Memory B cell (primary cell): Measurements from ENCODE around the gene GALNT15.

Experiments
- ATAC-seq: fragments of 150-1000 bp; cut with Tn5 transposase; 2 replicates; pipeline ENCODE4 v1.10.0; 2021; ENCODE audit warnings: low read depth, mild to moderate bottlenecking, moderate library complexity
- DNase-seq, 2 donors: peaks; one replicate each; pipeline ENCODE4 v3.0.0; 2022; ENCODE audit warnings: low spot score in 2 of 2
- H3K27ac Mint-ChIP-seq: one replicate; pipeline ENCODE4 v1.8.0; 2022; ENCODE audit warnings: mild to moderate bottlenecking, moderate library complexity, mixed read lengths
- H3K27me3 Mint-ChIP-seq: one replicate; pipeline ENCODE4 v1.8.0; 2022; ENCODE audit warnings: mixed read lengths
- H3K36me3 Mint-ChIP-seq: one replicate; pipeline ENCODE4 v1.8.0; 2022; ENCODE audit warnings: mild to moderate bottlenecking, mixed read lengths
- H3K4me1 Mint-ChIP-seq: one replicate; pipeline ENCODE4 v1.8.0; 2022; ENCODE audit warnings: mixed read lengths
- H3K4me3 Mint-ChIP-seq: one replicate; pipeline ENCODE4 v1.8.0; 2022; ENCODE audit warnings: mild to moderate bottlenecking, moderate library complexity, mixed read lengths
- H3K9me3 Mint-ChIP-seq: one replicate; pipeline ENCODE4 v1.8.0; 2022; ENCODE audit warnings: mixed read lengths

GALNT15 gene

GRCh38 chr3:16252243-16252978, 77.9 kb downstream of the GALNT15 start:
- peaks cover 6% of the 10 kb centered on the region for H3K36me3 Mint-ChIP-seq
- H3K4me1 Mint-ChIP-seq = peaks cover 18% of the 10 kb centered on the region
- no peaks in the 10 kb centered on the region for H3K9me3 Mint-ChIP-seq
- ATAC-seq (peak; percentile 43), DNase-seq (no peak)
- no peak overlapping the region for H3K4me3 Mint-ChIP-seq
- H3K27ac Mint-ChIP-seq = no peak overlapping the region
- H3K27me3 Mint-ChIP-seq = peaks cover 10% of the 10 kb centered on the region

GRCh38 chr3:16252988-16253387, 78.5 kb downstream of the GALNT15 start:
- DNase-seq (no peak), ATAC-seq (no peak)
- Mint-ChIP-seq H3K4me3 (no peak overlapping the region), H3K9me3 (no peaks in the 10 kb centered on the region), H3K27ac (no peak overlapping the region), H3K27me3 (peaks cover 9% of the 10 kb centered on the region), H3K4me1 (peaks cover 16% of the 10 kb centered on the region), H3K36me3 (peaks cover 6% of the 10 kb centered on the region)

GRCh38 chr3:16253601-16254000, 79.1 kb downstream of the GALNT15 start:
- H3K4me3 Mint-ChIP-seq = no peak overlapping the region
- DNase-seq = no peak
- peaks cover 13% of the 10 kb centered on the region for H3K4me1 Mint-ChIP-seq
- H3K9me3 Mint-ChIP-seq = no peaks in the 10 kb centered on the region
- H3K36me3 Mint-ChIP-seq = peaks cover 6% of the 10 kb centered on the region
- no peak overlapping the region for H3K27ac Mint-ChIP-seq
- ATAC-seq = no peak
- H3K27me3 Mint-ChIP-seq = peaks cover 7% of the 10 kb centered on the region

GRCh38 chr3:16254916-16255315, 80.4 kb downstream of the GALNT15 start:
- Mint-ChIP-seq H3K4me1 (peaks cover 13% of the 10 kb centered on the region), H3K27me3 (peaks cover 7% of the 10 kb centered on the region), H3K27ac (no peak overlapping the region), H3K9me3 (no peaks in the 10 kb centered on the region), H3K4me3 (no peak overlapping the region), H3K36me3 (peaks cover 12% of the 10 kb centered on the region)
- DNase-seq (no peak), ATAC-seq (no peak)

GRCh38 chr3:16255326-16255725, 80.8 kb downstream of the GALNT15 start:
- no peak overlapping the region for H3K4me3 Mint-ChIP-seq
- no peak for DNase-seq
- peaks cover 13% of the 10 kb centered on the region for H3K4me1 Mint-ChIP-seq
- peaks cover 7% of the 10 kb centered on the region for H3K27me3 Mint-ChIP-seq
- no peak overlapping the region for H3K27ac Mint-ChIP-seq
- H3K9me3 Mint-ChIP-seq = no peaks in the 10 kb centered on the region
- H3K36me3 Mint-ChIP-seq = peaks cover 14% of the 10 kb centered on the region
- ATAC-seq = no peak

GRCh38 chr3:16255726-16256125, 81.2 kb downstream of the GALNT15 start:
- H3K4me3 Mint-ChIP-seq = no peak overlapping the region
- peaks cover 13% of the 10 kb centered on the region for H3K4me1 Mint-ChIP-seq
- ATAC-seq = no peak
- no peak overlapping the region for H3K27ac Mint-ChIP-seq
- DNase-seq = no peak
- H3K36me3 Mint-ChIP-seq = peaks cover 14% of the 10 kb centered on the region
- no peaks in the 10 kb centered on the region for H3K9me3 Mint-ChIP-seq
- H3K27me3 Mint-ChIP-seq = peaks cover 7% of the 10 kb centered on the region

- ATAC-seq (no peak), DNase-seq (no peak)
- no peak overlapping the region for H3K4me3 Mint-ChIP-seq
- no peak overlapping the region for H3K27ac Mint-ChIP-seq
- H3K36me3 Mint-ChIP-seq = peaks cover 14% of the 10 kb centered on the region
- no peaks in the 10 kb centered on the region for H3K9me3 Mint-ChIP-seq
- H3K27me3 Mint-ChIP-seq = peaks cover 3% of the 10 kb centered on the region
- peaks cover 10% of the 10 kb centered on the region for H3K4me1 Mint-ChIP-seq
Measured at GRCh38 chr3:16257309-16257708, 82.8 kb downstream of the GALNT15 start.

- DNase-seq (no peak), ATAC-seq (no peak)
- Mint-ChIP-seq H3K27me3 (peaks cover 2% of the 10 kb centered on the region), H3K9me3 (no peaks in the 10 kb centered on the region), H3K4me3 (no peak overlapping the region), H3K4me1 (peaks cover 2% of the 10 kb centered on the region), H3K27ac (no peak overlapping the region), H3K36me3 (peaks cover 14% of the 10 kb centered on the region)
Measured at GRCh38 chr3:16258177-16258576, 83.7 kb downstream of the GALNT15 start.

- Mint-ChIP-seq H3K27me3 (peaks cover under 1% of the 10 kb centered on the region), H3K36me3 (peaks cover 14% of the 10 kb centered on the region), H3K4me3 (no peak overlapping the region), H3K9me3 (no peaks in the 10 kb centered on the region), H3K4me1 (peaks cover under 1% of the 10 kb centered on the region), H3K27ac (no peak overlapping the region)
- DNase-seq = no peak
- ATAC-seq = no peak
Measured at GRCh38 chr3:16258866-16259265, 84.4 kb downstream of the GALNT15 start.

- ATAC-seq (no peak), DNase-seq (no peak)
- H3K27ac Mint-ChIP-seq = no peak overlapping the region
- H3K4me3 Mint-ChIP-seq = no peak overlapping the region
- H3K9me3 Mint-ChIP-seq = no peaks in the 10 kb centered on the region
- peaks cover 12% of the 10 kb centered on the region for H3K36me3 Mint-ChIP-seq
- no peaks in the 10 kb centered on the region for H3K27me3 Mint-ChIP-seq
- H3K4me1 Mint-ChIP-seq = peaks cover 4% of the 10 kb centered on the region
Measured at GRCh38 chr3:16260046-16260445, 85.6 kb downstream of the GALNT15 start.

- H3K9me3 Mint-ChIP-seq = no peaks in the 10 kb centered on the region
- no peak overlapping the region for H3K27ac Mint-ChIP-seq
- peaks cover 6% of the 10 kb centered on the region for H3K4me1 Mint-ChIP-seq
- DNase-seq = no peak
- no peak for ATAC-seq
- H3K4me3 Mint-ChIP-seq = no peak overlapping the region
- peaks cover 10% of the 10 kb centered on the region for H3K36me3 Mint-ChIP-seq
- H3K27me3 Mint-ChIP-seq = no peaks in the 10 kb centered on the region
Measured at GRCh38 chr3:16262174-16262573, 87.7 kb downstream of the GALNT15 start.

- Mint-ChIP-seq H3K27ac (peak overlapping the region; percentile 98), H3K4me3 (peak overlapping the region; percentile 99), H3K36me3 (peaks cover 7% of the 10 kb centered on the region), H3K27me3 (no peaks in the 10 kb centered on the region), H3K9me3 (no peaks in the 10 kb centered on the region), H3K4me1 (peaks cover 10% of the 10 kb centered on the region)
- DNase-seq (peak in 1 of 2 donors; percentile 28), ATAC-seq (no peak)
Measured at GRCh38 chr3:16264174-16264707, 89.8 kb downstream of the GALNT15 start.

GRCh38 chr3:16264708-16265454, 90.4 kb downstream of the GALNT15 start, which contains the start of the genes DPH3 and OXNAD1:
DPH3 (minus strand) TSS chr3:16264943; CDS start chr3:16264876, 67 bp downstream.
OXNAD1 (plus strand) TSS chr3:16265212; CDS start chr3:16270953, 5,741 bp downstream.
- H3K9me3 Mint-ChIP-seq = no peaks in the 10 kb centered on the region
- DNase-seq = peak; percentile 98 to 100
- H3K27ac Mint-ChIP-seq = peak within 1 kb of the TSS; percentile 98
- ATAC-seq = peak; percentile 93
- H3K36me3 Mint-ChIP-seq = peaks cover 4% of the 10 kb centered on the region
- peak within 1 kb of the TSS; percentile 99 for H3K4me3 Mint-ChIP-seq
- peaks cover 10% of the 10 kb centered on the region for H3K4me1 Mint-ChIP-seq
- no peaks in the 10 kb centered on the region for H3K27me3 Mint-ChIP-seq

GRCh38 chr3:16265455-16265786, 90.9 kb downstream of the GALNT15 start:
- no peak for DNase-seq
- H3K4me1 Mint-ChIP-seq = peaks cover 10% of the 10 kb centered on the region
- H3K4me3 Mint-ChIP-seq = peak overlapping the region; percentile 99
- ATAC-seq = no peak
- H3K36me3 Mint-ChIP-seq = peaks cover 1% of the 10 kb centered on the region
- peak overlapping the region; percentile 98 for H3K27ac Mint-ChIP-seq
- no peaks in the 10 kb centered on the region for H3K27me3 Mint-ChIP-seq
- no peaks in the 10 kb centered on the region for H3K9me3 Mint-ChIP-seq
